B cell (primary cell): ENCODE data around the gene STN1. TPM values are rescaled to one million over a fixed set of nuclear protein-coding genes. Genes with fewer than 3 reads are reported as not detected.

Experiments used
- ATAC-seq: fragments of 200-7000 bp; cut with Tn5 transposase; one replicate; pipeline ENCODE4 v1.10.0; 2021; ENCODE audit warnings: low read depth, mild to moderate bottlenecking, moderate number of reproducible peaks, moderate library complexity
- CTCF ChIA-PET: fragments of 350-600 bp; sonication (Branson Sonifier 250); formaldehyde crosslinking; loops from one replicate; lab custom pipeline; 2021; ENCODE audit warnings: antibody characterized with exemption, inconsistent platforms; lab: Charles Lee
- POLR2A ChIA-PET: fragments of 350-600 bp; sonication (Branson Sonifier 250); formaldehyde crosslinking; loops from one replicate; lab custom pipeline; 2021; ENCODE audit warnings: antibody characterized with exemption; lab: Charles Lee
- DNase-seq: peaks from one replicate; pipeline ENCODE4 v3.0.0; 2013
- H2AFZ ChIP-seq: 2 replicates; pipeline ENCODE4 v1.6.1; 2012; ENCODE audit warnings: mild to moderate bottlenecking, low read depth, low read length; ENCODE audit not compliant: insufficient read depth, poor library complexity, severe bottlenecking
- H3K27ac ChIP-seq, 2 donors: 1 replicate in 1 of 2; 2 replicates in 1 of 2; pipeline ENCODE4 v1.5.1; 2012 to 2013; ENCODE audit warnings: low read length in 2 of 2, mild to moderate bottlenecking in 2 of 2, moderate library complexity in 1 of 2
- H3K27me3 ChIP-seq, 4 experiments: fragments of 200-600 bp in 1 of 4; sonication (generic) in 1 of 4; replicated peaks in 1 of 4; 1 replicate in 2 of 4; 2 replicates in 2 of 4; pipeline versions ENCODE4 v1.6.1 to v1.7.0; 2013 to 2016; ENCODE audit warnings: low read length in 3 of 4, mild to moderate bottlenecking in 2 of 4, mixed read lengths in 1 of 4, moderate library complexity in 1 of 4; ENCODE audit not compliant: insufficient read depth in 4 of 4, control insufficient read depth in 3 of 4; ENCODE audit errors: control extremely low read depth in 1 of 4
- H3K36me3 ChIP-seq, 2 experiments: replicated peaks in 1 of 2; 1 replicate in 1 of 2; 2 replicates in 1 of 2; pipeline versions ENCODE4 v1.6.1 to v1.7.1; 2013; ENCODE audit warnings: low read length in 1 of 2; ENCODE audit not compliant: insufficient read depth in 2 of 2, control insufficient read depth in 1 of 2; ENCODE audit errors: control extremely low read depth in 1 of 2, extremely low read depth in 1 of 2
- H3K4me1 ChIP-seq, 2 donors: fragments of 200-600 bp in 1 of 2; sonication (generic) in 1 of 2; 1 replicate in 1 of 2; 2 replicates in 1 of 2; pipeline versions ENCODE4 v1.5.1 to v1.6.1; 2013 to 2017; ENCODE audit warnings: low read length in 2 of 2; ENCODE audit not compliant: control insufficient read depth in 2 of 2, insufficient read depth in 2 of 2
- H3K4me2 ChIP-seq: replicated peaks from 2 replicates; pipeline ENCODE3; 2012; ENCODE audit warnings: mild to moderate bottlenecking, low read depth, low read length; ENCODE audit not compliant: poor library complexity, severe bottlenecking
- H3K4me3 ChIP-seq, 5 experiments: fragments of 200-600 bp in 1 of 5; sonication (generic) in 1 of 5; 1 replicate in 3 of 5; 2 replicates in 2 of 5; pipeline versions ENCODE4 v1.5.1 to v1.7.0; 2011 to 2016; ENCODE audit warnings: low read length in 4 of 5, mild to moderate bottlenecking in 4 of 5, low read depth in 2 of 5, control low read depth in 1 of 5, moderate library complexity in 1 of 5; ENCODE audit not compliant: insufficient read depth in 1 of 5; ENCODE audit errors: control extremely low read depth in 1 of 5, extremely low read depth in 1 of 5
- H3K79me2 ChIP-seq: fragments of 200-600 bp; sonication (generic); one replicate; pipeline ENCODE4 v1.6.0; 2016; ENCODE audit warnings: low read length; ENCODE audit not compliant: control insufficient read depth, insufficient read depth
- H3K9ac ChIP-seq: fragments of 200-600 bp; sonication (generic); 2 replicates; pipeline ENCODE4 v1.6.1; 2017; ENCODE audit warnings: mild to moderate bottlenecking, low read length, moderate library complexity
- H3K9me3 ChIP-seq, 3 donors: one replicate each; pipeline versions ENCODE4 v1.6.1 to v1.7.1; 2013; ENCODE audit warnings: low read length in 2 of 3; ENCODE audit not compliant: control insufficient read depth in 2 of 3, insufficient read depth in 1 of 3; ENCODE audit errors: control extremely low read depth in 1 of 3
- H4K20me1 ChIP-seq: 2 replicates; pipeline ENCODE4 v1.6.0; 2012; ENCODE audit warnings: mild to moderate bottlenecking, low read length; ENCODE audit not compliant: insufficient read depth, control insufficient read depth, poor library complexity, severe bottlenecking
- H3K27ac Mint-ChIP-seq: one replicate; pipeline ENCODE4 v1.8.0; 2021; ENCODE audit warnings: mixed read lengths
- H3K27me3 Mint-ChIP-seq: one replicate; pipeline ENCODE4 v1.8.0; 2021; ENCODE audit warnings: mixed read lengths
- H3K4me1 Mint-ChIP-seq: one replicate; pipeline ENCODE4 v1.8.0; 2021; ENCODE audit warnings: mixed read lengths
- H3K4me3 Mint-ChIP-seq: one replicate; pipeline ENCODE4 v1.8.0; 2021; ENCODE audit warnings: mixed read lengths
- H3K9me3 Mint-ChIP-seq: one replicate; pipeline ENCODE4 v1.8.0; 2022; ENCODE audit warnings: mixed read lengths; ENCODE audit not compliant: insufficient read depth
- CTCF ChIP-seq: fragments of 200-600 bp; IDR thresholded peaks from one replicate; pipeline ENCODE4 v1.8.0; 2022; ENCODE audit warnings: antibody characterized with exemption, mild to moderate bottlenecking
- EZH2 ChIP-seq: IDR thresholded peaks from 2 replicates; pipeline ENCODE4 v1.6.1; 2012; ENCODE audit warnings: borderline replicate concordance, low read depth, mild to moderate bottlenecking, moderate library complexity, low read length; ENCODE audit not compliant: insufficient read depth, poor library complexity, severe bottlenecking
- WGBS: methylation state at CpG from one replicate; pipeline ENCODE4 v1.1.5; 2013; ENCODE audit warnings: missing lambda C conversion rate; ENCODE audit not compliant: insufficient coverage; 5-methylcytosine and 5-hydroxymethylcytosine counted together
- intact Hi-C: fragments of 100-400 bp; cut with micrococcal nuclease; formaldehyde crosslinking; loops from one replicate; pipeline ENCODE4 v1.10.0; 2022
- polyA plus RNA-seq: library from polyadenylated mRNA; depleted of rRNA; stranded (reverse); fragments of >200 nt; gene quantifications from 2 replicates; pipeline ENCODE4 v1.2.3, GENCODE V29; 2012
- total RNA-seq, 2 donors: library from RNA; stranded (reverse); fragments of 120-200 nt in 1 of 2; gene quantifications; 1 replicate in 1 of 2; 2 replicates in 1 of 2; pipeline versions ENCODE4 v1.2.3 to v1.2.4, GENCODE V29; 2013 to 2022

The STN1 gene
- total and polyA plus RNA-seq, 2 donors (not counting 1 experiment from before 2014, with no cell fraction given): 16.3 to 24.5 TPM

GRCh38 chr10:103917302-103918052 lies 507 bp downstream of the STN1 start:
- H3K79me2 ChIP-seq: peaks cover 19% of the 10 kb centered on the region
- H3K27ac Mint-ChIP-seq: peak overlapping the region; percentile 96
- POLR2A ChIA-PET: interaction anchor here (0.7 to 1.4 kb wide), 3 partner anchors 10 to 421 kb away, joined by 3 to 16 read pairs (median 4); partner anchors contain the start of gene ITPRIP
- peaks cover 27 to 40% of the 10 kb centered on the region in 2 donors for H3K4me1 ChIP-seq
- peaks cover 34% of the 10 kb centered on the region for H3K4me1 Mint-ChIP-seq
- ATAC-seq: peak; percentile 0
- no peak for DNase-seq
- intact Hi-C loops: loop anchor here (1.0 to 5.0 kb wide), 6 partner anchors 9 to 420 kb away; partner anchors contain the start of genes CFAP43, ITPRIP and SLK
- CTCF ChIA-PET: interaction anchor here (1.1 to 1.5 kb wide), 2 partner anchors 30 to 204 kb away, joined by 4 to 6 read pairs; partner anchors contain the start of gene SFR1
- H4K20me1 ChIP-seq: no peaks in the 10 kb centered on the region
- H3K4me2 ChIP-seq: peak overlapping the region; percentile 92
- peak overlapping the region; percentile 67 to 95 (median 94) for H3K4me3 ChIP-seq
- H2AFZ ChIP-seq: peak overlapping the region; percentile 90
- no peak for TF ChIP-seq CTCF
- TF ChIP-seq EZH2: no peak
- H3K9ac ChIP-seq: peak overlapping the region; percentile 93
- H3K27me3 ChIP-seq: no peaks in the 10 kb centered on the region
- under 1% methylated on average over 24 of the region's 29 CpGs for WGBS
- peak overlapping the region; percentile 78 to 85 for H3K27ac ChIP-seq
- peak overlapping the region; percentile 99 for H3K4me3 Mint-ChIP-seq
- H3K27me3 Mint-ChIP-seq: no peaks in the 10 kb centered on the region
- H3K9me3 ChIP-seq: peaks cover 0 to 10% (median 7%) of the 10 kb centered on the region in 3 donors
- H3K36me3 ChIP-seq: no peaks in the 10 kb centered on the region
- H3K9me3 Mint-ChIP-seq: peaks cover 2% of the 10 kb centered on the region
